AG04450 (cell line): ENCODE measurements around the gene FSHR. TPM values are rescaled to one million over a fixed set of nuclear protein-coding genes. Genes with fewer than 3 reads are reported as not detected.

ENCODE experiments used
- CTCF ChIA-PET: fragments of 300-600, 350-600 bp; formaldehyde crosslinking; extraction: SDS; loops from one replicate; lab custom pipeline; 2022; ENCODE audit warnings: antibody characterized with exemption, inconsistent platforms; lab: Charles Lee
- POLR2A ChIA-PET: fragments of 350-600 bp; formaldehyde crosslinking; extraction: SDS; loops from one replicate; lab custom pipeline; 2021; ENCODE audit warnings: antibody characterized with exemption, inconsistent platforms; lab: Yijun Ruan, JAX
- DNase-seq: peaks from one replicate; pipeline ENCODE4 v3.0.0-alpha.2; 2011; ENCODE audit warnings: low read depth, low spot score
- H3K27ac ChIP-seq: one replicate; pipeline ENCODE4 v1.5.1; 2012; ENCODE audit warnings: low read depth, low read length, control low read depth
- H3K27me3 ChIP-seq: one replicate; pipeline ENCODE4 v1.6.0; 2012; ENCODE audit warnings: low read length; ENCODE audit not compliant: control insufficient read depth, insufficient read depth
- H3K4me3 ChIP-seq: 2 replicates; pipeline ENCODE4 v1.5.1; 2011; ENCODE audit warnings: mild to moderate bottlenecking, low read depth, low read length, control low read depth
- H3K9me3 ChIP-seq: 2 replicates; pipeline ENCODE4 v1.5.1; 2012; ENCODE audit warnings: low read length; ENCODE audit not compliant: control insufficient read depth, insufficient read depth
- CTCF ChIP-seq: IDR thresholded peaks from 2 replicates; pipeline ENCODE4 v1.5.1; 2011; ENCODE audit warnings: low read depth, low read length, control low read depth, inconsistent platforms
- polyA plus RNA-seq: library from polyadenylated mRNA; depleted of rRNA; stranded (reverse); fragments of >200 nt; gene quantifications from 2 replicates; pipeline ENCODE4 v1.2.3, GENCODE V29; 2011

Gene FSHR
- polyA plus RNA-seq, 1 experiment: not detected

DNA sequence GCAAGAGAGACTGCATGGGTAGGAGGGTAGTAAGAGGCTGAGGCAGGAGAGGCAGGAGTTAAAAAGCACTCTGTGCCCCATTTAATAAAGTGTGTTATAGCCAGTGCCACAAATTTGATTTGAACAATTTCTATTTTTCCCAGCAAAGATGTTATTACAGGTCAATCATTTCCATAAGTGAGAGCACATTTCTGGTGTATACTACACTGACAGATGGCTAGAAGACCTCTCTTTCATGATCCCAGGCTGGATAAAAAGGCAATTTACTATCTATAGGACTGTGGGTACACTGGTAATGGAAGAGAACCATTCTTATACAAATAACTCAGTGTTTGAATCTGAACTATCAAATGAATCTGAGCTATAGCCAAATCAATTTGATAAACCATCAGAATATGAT lies 176.2 kb downstream of the FSHR start:
- DNase-seq: no peak
- CTCF ChIA-PET: no interaction called here
- H3K9me3 ChIP-seq: no peaks in the 10 kb centered on the region
- no peak overlapping the region for H3K4me3 ChIP-seq
- TF ChIP-seq CTCF: no peak
- POLR2A ChIA-PET: no interaction called here
- H3K27ac ChIP-seq: no peak overlapping the region
- no peaks in the 10 kb centered on the region for H3K27me3 ChIP-seq

GRCh38 chr2:48971801-48972200 lies 182.5 kb downstream of the FSHR start:
- Histone ChIP-seq H3K27me3 (no peaks in the 10 kb centered on the region), H3K27ac (no peak overlapping the region), H3K9me3 (no peaks in the 10 kb centered on the region), H3K4me3 (no peak overlapping the region)
- CTCF ChIA-PET: interaction anchor here (1.1 kb wide), 1 partner anchor 25 kb away, joined by 3 read pairs; no protein-coding TSS in a partner anchor
- no peak for TF ChIP-seq CTCF
- POLR2A ChIA-PET: no interaction called here
- DNase-seq: no peak

DNA sequence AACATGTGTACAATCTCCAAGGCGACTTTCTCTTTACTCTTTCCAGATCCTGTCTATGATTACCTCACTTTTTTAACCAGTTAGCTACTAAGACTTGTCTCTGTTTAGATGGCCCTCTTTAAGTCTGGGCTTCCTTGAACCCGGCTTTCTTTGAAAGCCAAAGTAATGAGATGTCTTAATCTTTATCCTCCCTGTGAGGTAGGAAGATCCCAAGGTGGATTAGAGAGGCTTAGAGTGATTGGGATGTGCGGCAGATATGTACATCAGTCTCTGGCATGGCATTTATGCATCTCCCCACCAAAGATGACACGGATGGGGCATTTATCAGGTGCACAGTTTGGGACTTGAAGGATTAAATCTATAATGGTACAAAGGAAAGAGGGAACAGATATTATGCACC lies 186.3 kb downstream of the FSHR start:
- ChIA-PET POLR2A (no interaction called here), CTCF (no interaction called here)
- Histone ChIP-seq H3K9me3 (no peaks in the 10 kb centered on the region), H3K27ac (no peak overlapping the region), H3K27me3 (no peaks in the 10 kb centered on the region), H3K4me3 (no peak overlapping the region)
- TF ChIP-seq CTCF: no peak
- DNase-seq: no peak

GRCh38 chr2:48965204-48965603 lies 189.1 kb downstream of the FSHR start:
- no peaks in the 10 kb centered on the region for H3K9me3 ChIP-seq
- ChIA-PET CTCF (no interaction called here), POLR2A (no interaction called here)
- no peak overlapping the region for H3K4me3 ChIP-seq
- H3K27me3 ChIP-seq: peaks cover 3% of the 10 kb centered on the region
- no peak for TF ChIP-seq CTCF
- no peak overlapping the region for H3K27ac ChIP-seq
- no peak for DNase-seq

- POLR2A ChIA-PET: no interaction called here
- Histone ChIP-seq H3K9me3 (no peaks in the 10 kb centered on the region), H3K27ac (no peak overlapping the region), H3K27me3 (peaks cover 3% of the 10 kb centered on the region), H3K4me3 (no peak overlapping the region)
- no peak for TF ChIP-seq CTCF
- DNase-seq: no peak
- CTCF ChIA-PET: interaction anchor here (0.6 to 2.4 kb wide), 2 partner anchors 15 to 211 kb away, joined by 7 to 12 read pairs; no protein-coding TSS in a partner anchor
These were observed 193.3 kb downstream of the FSHR start for GRCh38 chr2:48961009-48961408.
